C4-2B (cell line): ENCODE data around the gene DHX16.

ENCODE experiments used
- CTCF ChIP-seq: fragments of 450-650 bp; conservative IDR thresholded peaks from 2 replicates; pipeline ENCODE4 v1.5.1; 2017; ENCODE audit warnings: mild to moderate bottlenecking
- ZFX ChIP-seq: fragments of 450-650 bp; IDR thresholded peaks from 2 replicates; pipeline ENCODE4 v1.6.1; 2017

DNA sequence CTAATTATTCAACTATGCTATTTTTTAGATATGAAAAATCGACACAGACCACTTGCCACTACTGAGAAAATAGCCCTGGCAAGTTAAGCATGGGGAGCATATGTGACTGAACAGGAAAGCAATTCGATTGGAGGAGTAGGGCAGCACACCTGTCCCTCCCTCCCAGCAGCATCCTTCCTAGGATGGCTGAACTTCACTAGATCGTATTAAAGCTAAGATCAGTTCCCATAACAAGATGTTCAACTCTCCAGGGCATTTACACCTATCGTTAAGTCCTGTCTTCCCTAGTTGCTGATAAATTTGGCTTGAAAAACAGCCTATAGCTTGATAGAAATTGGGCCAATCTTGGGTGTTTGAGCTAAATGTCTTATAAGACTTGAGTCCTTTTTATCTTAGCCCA lies 62.7 kb downstream of the DHX16 start:
- TF ChIP-seq CTCF, result no peak
- no peak for TF ChIP-seq ZFX
